IMR-90 (cell line): ENCODE measurements around the gene STRIP1. TPM values are rescaled to one million over a fixed set of nuclear protein-coding genes. Genes with fewer than 3 reads are reported as not detected.

Experiments
- ATAC-seq: fragments of 200-7000 bp; cut with Tn5 transposase; 2 replicates; pipeline ENCODE4 v1.9.1; 2020; ENCODE audit warnings: low read depth, mild to moderate bottlenecking, moderate library complexity
- BruUV-seq: library from RNA; stranded (reverse); fragments of 400-500 nt; replicated peaks from 2 replicates; lab custom pipeline; 2021; lab: Mats Ljungman, UMichigan
- CTCF ChIA-PET: fragments of 300-600 bp; formaldehyde crosslinking; extraction: SDS; loops from one replicate; lab custom pipeline; 2021; ENCODE audit warnings: antibody characterized with exemption; lab: Yijun Ruan, JAX
- POLR2A ChIA-PET: fragments of 300-600 bp; sonication (Branson Sonifier 250); formaldehyde crosslinking; loops from one replicate; lab custom pipeline; 2022; ENCODE audit warnings: antibody characterized with exemption; ENCODE audit not compliant: unreplicated experiment; lab: Charles Lee
- DNase-seq: peaks from one replicate; pipeline ENCODE4 v3.0.0; 2013
- H2AFZ ChIP-seq: replicated peaks from 2 replicates; pipeline ENCODE3; 2013; ENCODE audit warnings: low read length, mild to moderate bottlenecking; ENCODE audit not compliant: poor library complexity
- H2AK5ac ChIP-seq: 2 replicates; pipeline ENCODE4 v1.6.1; 2013; ENCODE audit warnings: low read depth, low read length, inconsistent platforms
- H2AK9ac ChIP-seq: replicated peaks from 2 replicates; pipeline ENCODE3; 2013; ENCODE audit warnings: mild to moderate bottlenecking, low read depth, low read length, moderate library complexity; ENCODE audit not compliant: poor library complexity
- H2BK120ac ChIP-seq: 2 replicates; pipeline ENCODE4 v1.6.1; 2013; ENCODE audit warnings: low read depth, low read length, inconsistent platforms
- H2BK15ac ChIP-seq: 3 replicates; pipeline ENCODE4 v1.6.1; 2013; ENCODE audit warnings: low read depth, low read length, inconsistent platforms
- H2BK20ac ChIP-seq: 2 replicates; pipeline ENCODE4 v1.6.1; 2013; ENCODE audit warnings: low read depth, mild to moderate bottlenecking, inconsistent platforms, low read length, moderate library complexity
- H2BK5ac ChIP-seq: 2 replicates; pipeline ENCODE4 v1.6.1; 2013; ENCODE audit warnings: mild to moderate bottlenecking, low read depth, low read length, inconsistent platforms; ENCODE audit not compliant: poor library complexity, severe bottlenecking
- H3K14ac ChIP-seq: replicated peaks from 2 replicates; pipeline ENCODE4 v1.6.1; 2013; ENCODE audit warnings: low read depth, low read length, inconsistent platforms
- H3K18ac ChIP-seq: 2 replicates; pipeline ENCODE4 v1.6.1; 2013; ENCODE audit warnings: low read depth, low read length, control low read depth
- H3K23ac ChIP-seq: 2 replicates; pipeline ENCODE4 v1.6.1; 2013; ENCODE audit warnings: low read depth, low read length, inconsistent platforms
- H3K27ac ChIP-seq: 2 replicates; pipeline ENCODE4 v1.5.1; 2013; ENCODE audit warnings: mild to moderate bottlenecking, control low read depth, low read length; ENCODE audit not compliant: insufficient read depth
- H3K27me3 ChIP-seq: 2 replicates; pipeline ENCODE4 v1.6.1; 2013; ENCODE audit warnings: low read length; ENCODE audit not compliant: control insufficient read depth, insufficient read depth
- H3K36me3 ChIP-seq: 2 replicates; pipeline ENCODE4 v1.6.1; 2013; ENCODE audit warnings: low read length, mixed read lengths; ENCODE audit not compliant: control insufficient read depth, insufficient read depth
- H3K4ac ChIP-seq: 2 replicates; pipeline ENCODE4 v1.6.1; 2013; ENCODE audit warnings: low read depth, low read length, inconsistent platforms
- H3K4me1 ChIP-seq: 2 replicates; pipeline ENCODE4 v1.6.1; 2013; ENCODE audit warnings: low read length, mixed read lengths; ENCODE audit not compliant: control insufficient read depth, insufficient read depth
- H3K4me2 ChIP-seq: 2 replicates; pipeline ENCODE4 v1.6.1; 2013; ENCODE audit warnings: low read depth, mild to moderate bottlenecking, control low read depth, low read length, moderate library complexity
- H3K4me3 ChIP-seq: 2 replicates; pipeline ENCODE4 v1.5.1; 2013; ENCODE audit warnings: low read depth, mild to moderate bottlenecking, control low read depth, low read length, moderate library complexity; ENCODE audit not compliant: insufficient read depth
- H3K56ac ChIP-seq: 2 replicates; pipeline ENCODE4 v1.6.1; 2013; ENCODE audit warnings: low read length, inconsistent platforms; ENCODE audit not compliant: insufficient read depth; ENCODE audit errors: extremely low read depth
- H3K79me1 ChIP-seq, 2 experiments: 2 replicates each; pipeline ENCODE4 v1.6.1; 2013; ENCODE audit warnings: low read length in 2 of 2, inconsistent platforms in 1 of 2, low read depth in 1 of 2
- H3K9ac ChIP-seq: 2 replicates; pipeline ENCODE4 v1.6.1; 2013; ENCODE audit warnings: low read depth, low read length, control low read depth
- H3K9me1 ChIP-seq: 2 replicates; pipeline ENCODE4 v1.6.1; 2013; ENCODE audit warnings: low read length, inconsistent platforms; ENCODE audit not compliant: insufficient read depth
- H3K9me3 ChIP-seq: 2 replicates; pipeline ENCODE4 v1.6.1; 2013; ENCODE audit warnings: low read length; ENCODE audit not compliant: control insufficient read depth, insufficient read depth
- H4K20me1 ChIP-seq: 2 replicates; pipeline ENCODE4 v1.6.1; 2013; ENCODE audit warnings: low read length, inconsistent platforms; ENCODE audit not compliant: insufficient read depth
- H4K5ac ChIP-seq: 2 replicates; pipeline ENCODE4 v1.6.1; 2013; ENCODE audit warnings: mild to moderate bottlenecking, low read depth, low read length, control low read depth
- H4K8ac ChIP-seq, 2 experiments: 2 replicates each; pipeline ENCODE4 v1.6.1; 2013; ENCODE audit warnings: low read depth in 2 of 2, low read length in 2 of 2, control low read depth in 1 of 2, inconsistent platforms in 1 of 2
- H4K91ac ChIP-seq: 2 replicates; pipeline ENCODE4 v1.6.1; 2013; ENCODE audit warnings: low read depth, low read length, inconsistent platforms; ENCODE audit not compliant: insufficient read depth
- BHLHE40 ChIP-seq: fragments of 150-350 bp; IDR thresholded peaks from 2 replicates; pipeline ENCODE4 v1.6.1; 2016; ENCODE audit warnings: mild to moderate bottlenecking, low read depth, low read length
- CEBPB ChIP-seq: IDR thresholded peaks from 2 replicates; pipeline ENCODE4 v1.6.1; 2012; ENCODE audit warnings: low read depth, low read length, improper control_type of control experiment
- CHD1 ChIP-seq: IDR thresholded peaks from 2 replicates; pipeline ENCODE4 v1.6.1; 2012; ENCODE audit warnings: low read depth, low read length, improper control_type of control experiment
- FOS ChIP-seq: fragments of 150-350 bp; IDR thresholded peaks from 2 replicates; pipeline ENCODE4 v1.6.1; 2016; ENCODE audit warnings: low read depth, low read length
- MAFK ChIP-seq: IDR thresholded peaks from 2 replicates; pipeline ENCODE4 v1.6.1; 2012; ENCODE audit warnings: low read depth, low read length, improper control_type of control experiment
- MXI1 ChIP-seq: IDR thresholded peaks from 2 replicates; pipeline ENCODE4 v1.6.1; 2012; ENCODE audit warnings: low read depth, mild to moderate bottlenecking, low read length, moderate library complexity, borderline replicate concordance
- NFE2L2 ChIP-seq: fragments of 150-350 bp; IDR thresholded peaks from 2 replicates; pipeline ENCODE4 v1.6.1; 2016; ENCODE audit warnings: low read depth, mild to moderate bottlenecking, low read length
- POLR2A ChIP-seq: IDR thresholded peaks from 2 replicates; pipeline ENCODE4 v1.6.1; 2012; ENCODE audit warnings: mild to moderate bottlenecking, low read depth, low read length
- RAD21 ChIP-seq: IDR thresholded peaks from 2 replicates; pipeline ENCODE4 v1.6.1; 2012; ENCODE audit warnings: low read length, improper control_type of control experiment
- RCOR1 ChIP-seq: IDR thresholded peaks from 2 replicates; pipeline ENCODE4 v1.6.1; 2012; ENCODE audit warnings: mild to moderate bottlenecking, low read length, improper control_type of control experiment; ENCODE audit not compliant: insufficient replicate concordance
- RFX5 ChIP-seq: IDR thresholded peaks from 2 replicates; pipeline ENCODE4 v1.8.0; 2012; ENCODE audit warnings: low read depth, mild to moderate bottlenecking, low read length, moderate library complexity
- WGBS, 2 experiments: methylation state at CpG; one replicate each; pipeline versions ENCODE4 v1.1.5 to v1.1.7; 2013; ENCODE audit warnings: missing lambda C conversion rate in 2 of 2; ENCODE audit not compliant: insufficient read length in 1 of 2; ENCODE audit errors: extremely low coverage in 2 of 2; 5-methylcytosine and 5-hydroxymethylcytosine counted together
- dilution Hi-C: fragments of 300-500 bp; cut with HindIII; formaldehyde crosslinking; loops from one replicate; pipeline ENCODE4 v1.14.3; 2018; ENCODE audit warnings: low sequenced_read_pairs; ENCODE audit not compliant: unreplicated experiment
- in situ Hi-C: fragments of 300-500 bp; cut with MboI; formaldehyde crosslinking; loops from 3 replicates; pipeline ENCODE4 v1.14.3; 2019; ENCODE audit warnings: low sequenced_read_pairs, inconsistent platforms, mixed read lengths
- intact Hi-C: fragments of 100-400 bp; cut with micrococcal nuclease; formaldehyde crosslinking; loops from 2 replicates; pipeline ENCODE4 v1.10.0; 2022
- polyA plus RNA-seq, 3 experiments: library from polyadenylated mRNA; depleted of rRNA; stranded (reverse); fragments of >200 nt; gene quantifications; 2 replicates each; pipeline ENCODE4 v1.2.3, GENCODE V29; 2012; ENCODE audit warnings: low replicate concordance in 1 of 3
- total RNA-seq: library from RNA; depleted of rRNA; stranded (reverse); fragments of >200 nt; gene quantifications from 2 replicates; pipeline ENCODE4 v1.2.3, GENCODE V29; 2012
- TF ChIP-seq, protein P1 (sequence below): conservative IDR thresholded peaks from 2 replicates; pipeline ENCODE4 v1.5.1; 2012; ENCODE audit warnings: mild to moderate bottlenecking, low read depth, low read length, improper control_type of control experiment
- TF ChIP-seq, protein P2 (sequence below): fragments of 150-350 bp; IDR thresholded peaks from 2 replicates; pipeline ENCODE4 v1.6.1; 2016; ENCODE audit warnings: low read depth, mild to moderate bottlenecking, low read length, moderate library complexity, borderline replicate concordance

Gene STRIP1
- total and polyA plus RNA-seq, 2 of the 4 experiments (the other 2 are of a cell fraction): 30.4 to 33.5 TPM

DNA sequence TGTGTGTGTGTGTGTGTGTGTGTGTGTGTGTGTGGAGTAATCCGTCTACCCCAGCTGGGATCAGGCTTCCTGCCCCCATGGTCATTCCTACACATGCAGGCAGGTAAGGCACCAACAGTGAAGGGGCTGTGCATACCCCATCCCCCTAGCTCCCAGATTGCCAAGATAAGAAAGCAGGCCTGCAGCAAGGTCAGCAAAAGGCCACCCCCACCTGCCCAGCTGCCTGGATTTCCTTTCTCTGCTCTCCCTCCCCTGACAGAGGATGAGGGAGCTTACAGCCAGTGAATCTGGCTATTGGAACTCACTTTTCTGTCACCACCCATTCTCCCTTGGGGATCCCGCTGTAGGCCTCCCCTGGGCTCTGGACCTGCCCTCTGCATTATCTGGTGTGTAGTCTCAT is 28.2 kb downstream of the STRIP1 start:
- POLR2A ChIA-PET: no interaction called here

More for the DNA sequence above, 28.2 kb downstream of the STRIP1 start:
- Histone ChIP-seq H4K20me1 (peaks cover 13% of the 10 kb centered on the region; the same call in 1 of the 2 replicates), H3K79me1 (peaks cover 0 to 6% of the 10 kb centered on the region in 2 experiments; a peak in 1 of 4 replicates), H3K23ac (no peak overlapping the region), H3K9me3 (peaks cover 3% of the 10 kb centered on the region; the same call in 1 of the 2 replicates), H2BK20ac (no peak overlapping the region), H4K8ac (no peak overlapping the region), H3K9ac (no peak overlapping the region), H2AFZ (peak overlapping the region; percentile 37), H3K56ac (no peak overlapping the region), H2BK15ac (no peak overlapping the region), H3K4me3 (no peak overlapping the region), H3K36me3 (peaks cover 9% of the 10 kb centered on the region; the same call in 1 of the 2 replicates), H3K9me1 (0 out of 2 replicates have a peak, but pooled peaks cover 5% of the 10 kb centered on the region), H3K4me1 (peaks cover 4% of the 10 kb centered on the region), H3K4me2 (no peak overlapping the region), H2BK5ac (no peak overlapping the region), H3K4ac (no peak overlapping the region), H2BK120ac (no peak overlapping the region), H3K27ac (no peak overlapping the region), H3K18ac (no peak overlapping the region), H3K27me3 (peaks cover 18% of the 10 kb centered on the region), H2AK9ac (peak overlapping the region; percentile 32), H3K14ac (no peak overlapping the region), H2AK5ac (no peak overlapping the region), H4K5ac (no peak overlapping the region), H4K91ac (no peak overlapping the region)
- in situ Hi-C loops (no loop called here), intact Hi-C loops (no loop called here), dilution Hi-C loops (no loop called here)
- no CpG with 5 or more reads among the region's 2 CpGs for WGBS, 2 experiments
- TF ChIP-seq RFX5 (no peak), POLR2A (no peak), FOS (no peak), RCOR1 (no peak), MXI1 (no peak), CEBPB (no peak), MAFK (no peak), CHD1 (no peak), RAD21 (no peak), BHLHE40 (no peak), NFE2L2 (no peak)
- TF ChIP-seq, protein P1, sequence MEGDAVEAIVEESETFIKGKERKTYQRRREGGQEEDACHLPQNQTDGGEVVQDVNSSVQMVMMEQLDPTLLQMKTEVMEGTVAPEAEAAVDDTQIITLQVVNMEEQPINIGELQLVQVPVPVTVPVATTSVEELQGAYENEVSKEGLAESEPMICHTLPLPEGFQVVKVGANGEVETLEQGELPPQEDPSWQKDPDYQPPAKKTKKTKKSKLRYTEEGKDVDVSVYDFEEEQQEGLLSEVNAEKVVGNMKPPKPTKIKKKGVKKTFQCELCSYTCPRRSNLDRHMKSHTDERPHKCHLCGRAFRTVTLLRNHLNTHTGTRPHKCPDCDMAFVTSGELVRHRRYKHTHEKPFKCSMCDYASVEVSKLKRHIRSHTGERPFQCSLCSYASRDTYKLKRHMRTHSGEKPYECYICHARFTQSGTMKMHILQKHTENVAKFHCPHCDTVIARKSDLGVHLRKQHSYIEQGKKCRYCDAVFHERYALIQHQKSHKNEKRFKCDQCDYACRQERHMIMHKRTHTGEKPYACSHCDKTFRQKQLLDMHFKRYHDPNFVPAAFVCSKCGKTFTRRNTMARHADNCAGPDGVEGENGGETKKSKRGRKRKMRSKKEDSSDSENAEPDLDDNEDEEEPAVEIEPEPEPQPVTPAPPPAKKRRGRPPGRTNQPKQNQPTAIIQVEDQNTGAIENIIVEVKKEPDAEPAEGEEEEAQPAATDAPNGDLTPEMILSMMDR: no peak
- TF ChIP-seq, protein P2, sequence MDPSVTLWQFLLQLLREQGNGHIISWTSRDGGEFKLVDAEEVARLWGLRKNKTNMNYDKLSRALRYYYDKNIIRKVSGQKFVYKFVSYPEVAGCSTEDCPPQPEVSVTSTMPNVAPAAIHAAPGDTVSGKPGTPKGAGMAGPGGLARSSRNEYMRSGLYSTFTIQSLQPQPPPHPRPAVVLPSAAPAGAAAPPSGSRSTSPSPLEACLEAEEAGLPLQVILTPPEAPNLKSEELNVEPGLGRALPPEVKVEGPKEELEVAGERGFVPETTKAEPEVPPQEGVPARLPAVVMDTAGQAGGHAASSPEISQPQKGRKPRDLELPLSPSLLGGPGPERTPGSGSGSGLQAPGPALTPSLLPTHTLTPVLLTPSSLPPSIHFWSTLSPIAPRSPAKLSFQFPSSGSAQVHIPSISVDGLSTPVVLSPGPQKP: no peak
- CTCF ChIA-PET: no interaction called here
- DNase-seq (no peak), ATAC-seq (no peak)
- no TSS peak for BruUV-seq
